OCI-LY3 (cell line): ENCODE measurements around the gene LMAN2.

ENCODE experiments used
- CTCF ChIP-seq: fragments of 200-600, 300-600 bp; sonication (generic); IDR thresholded peaks from 2 replicates; pipeline ENCODE4 v1.5.1; 2014; ENCODE audit warnings: antibody characterized with exemption, low read length, low read depth
- EZH2phosphoT487 ChIP-seq: fragments of 200-600 bp; shearing (Covaris generic); IDR thresholded peaks from 2 replicates; pipeline ENCODE4 v1.6.1; 2018; ENCODE audit warnings: antibody characterized with exemption, mixed run types, low read depth

- TF ChIP-seq CTCF (no peak), EZH2phosphoT487 (no peak)
These were observed 20.8 kb upstream of the LMAN2 start for GRCh38 chr5:177372034-177372896.
